BLaER1 treated with 17β-estradiol and CSF1 and Interleukin-3, amounts not matched to agents 10 nM and 100 nM (cell line): ENCODE measurements around the gene LORICRIN.

Source experiments
- H3K27ac ChIP-seq, 11 experiments: shearing (Covaris generic); formaldehyde crosslinking; 2 replicates each; pipeline ENCODE4 v1.8.1; 2022
- H3K27me3 ChIP-seq, 11 experiments: shearing (Covaris generic); formaldehyde crosslinking; 2 replicates each; pipeline ENCODE4 v1.8.1; 2022
- H3K36me3 ChIP-seq, 11 experiments: shearing (Covaris generic); formaldehyde crosslinking; 2 replicates each; pipeline ENCODE4 v1.8.1; 2022
- H3K4me1 ChIP-seq, 10 experiments: shearing (Covaris generic); formaldehyde crosslinking; 2 replicates each; pipeline ENCODE4 v1.8.1; 2022
- H3K4me2 ChIP-seq, 11 experiments: shearing (Covaris generic); formaldehyde crosslinking; 2 replicates each; pipeline ENCODE4 v1.8.1; 2022
- H3K4me3 ChIP-seq, 10 experiments: shearing (Covaris generic); formaldehyde crosslinking; 2 replicates each; pipeline ENCODE4 v1.8.1; 2022
- H3K9ac ChIP-seq, 11 experiments: shearing (Covaris generic); formaldehyde crosslinking; 2 replicates each; pipeline ENCODE4 v1.8.1; 2022
- H3K9me3 ChIP-seq, 11 experiments: shearing (Covaris generic); formaldehyde crosslinking; replicated peaks in 1 of 11; 2 replicates each; pipeline ENCODE4 v1.8.1; 2022
- H4K20me1 ChIP-seq, 11 experiments: shearing (Covaris generic); formaldehyde crosslinking; 2 replicates each; pipeline ENCODE4 v1.8.1; 2022
- Cebpa-rat ChIP-seq, 11 experiments: shearing (Covaris generic); IDR thresholded peaks; 2 replicates each; pipeline ENCODE4 v1.8.1; 2022

The LORICRIN gene

DNA sequence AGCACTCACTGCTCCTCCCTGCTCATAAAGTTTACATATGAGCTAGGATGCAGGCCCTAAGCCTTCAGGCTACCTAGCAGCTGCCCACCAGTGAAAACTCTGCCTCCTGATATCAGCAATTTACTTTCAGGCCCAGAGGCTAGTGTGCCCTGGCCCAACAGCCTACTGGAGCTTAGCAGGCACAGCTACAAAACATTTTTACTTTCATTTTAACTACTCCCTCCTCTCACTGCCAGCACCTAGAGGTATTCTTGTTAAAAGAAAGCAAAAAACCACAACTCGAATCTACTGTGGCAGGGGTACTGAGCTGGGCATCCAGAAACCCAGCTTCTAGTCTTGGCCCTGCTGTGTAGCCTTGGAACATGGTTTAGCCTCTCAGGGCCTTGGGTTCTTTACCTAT lies 5.8 kb upstream of the LORICRIN start:
- Histone ChIP-seq H3K27ac (no peak overlapping the region), H3K9ac (no peak overlapping the region), H3K36me3 (no peaks in the 10 kb centered on the region), H3K4me2 (peak overlapping the region in 8 of 11 experiments; percentile 5 to 82 (median 48); a peak in 15 of 22 replicates), H3K4me1 (peaks cover 19 to 49% (median 41%) of the 10 kb centered on the region in 10 experiments), H3K27me3 (peaks cover 0 to 3% (median 0%) of the 10 kb centered on the region in 11 experiments; a peak in 1 of 22 replicates), H4K20me1 (no peaks in the 10 kb centered on the region), H3K4me3 (no peak overlapping the region), H3K9me3 (no peaks in the 10 kb centered on the region)
- no peak for TF ChIP-seq Cebpa-rat (IDR thresholded peaks at IDR 0.05)

DNA sequence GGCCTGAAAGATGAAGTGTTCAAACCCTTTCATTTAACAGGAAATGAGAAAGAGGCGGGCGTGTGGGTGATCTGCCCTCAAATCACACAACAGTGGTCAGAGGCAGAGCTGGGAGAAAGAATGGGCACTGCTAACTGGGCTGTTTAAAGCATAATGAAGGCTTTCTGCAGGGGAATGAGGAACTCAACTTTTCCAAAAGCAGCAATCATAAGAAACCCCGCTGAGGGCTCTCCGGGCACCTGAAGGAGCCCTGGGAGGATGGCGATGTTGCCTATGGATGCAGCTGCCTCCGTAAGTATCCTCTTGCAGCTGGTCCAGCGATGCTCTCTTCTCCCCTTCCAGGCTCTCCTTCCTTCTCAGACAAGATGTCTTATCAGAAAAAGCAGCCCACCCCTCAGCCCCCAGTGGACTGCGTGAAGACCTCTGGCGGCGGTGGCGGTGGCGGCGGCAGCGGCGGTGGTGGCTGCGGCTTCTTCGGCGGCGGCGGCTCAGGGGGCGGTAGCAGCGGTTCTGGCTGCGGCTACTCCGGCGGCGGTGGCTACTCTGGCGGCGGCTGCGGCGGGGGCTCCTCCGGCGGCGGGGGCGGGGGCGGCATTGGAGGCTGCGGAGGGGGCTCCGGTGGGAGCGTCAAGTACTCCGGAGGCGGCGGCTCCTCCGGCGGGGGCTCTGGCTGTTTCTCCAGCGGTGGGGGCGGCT lies 1.2 kb downstream of the LORICRIN start:
- Histone ChIP-seq H3K9me3 (peaks cover 0 to 8% (median 0%) of the 10 kb centered on the region in 11 experiments; a peak in 2 of 22 replicates), H3K9ac (peak overlapping the region; percentile 46 to 72 (median 67); a peak in 20 of 22 replicates), H4K20me1 (peaks cover 0 to 25% (median 3%) of the 10 kb centered on the region in 11 experiments; a peak in 6 of 22 replicates), H3K4me2 (peak overlapping the region; percentile 90 to 100 (median 99)), H3K4me1 (peaks cover 31 to 43% (median 37%) of the 10 kb centered on the region in 10 experiments), H3K4me3 (peak overlapping the region; percentile 57 to 74 (median 64)), H3K36me3 (no peaks in the 10 kb centered on the region), H3K27ac (peak overlapping the region in 8 of 11 experiments; percentile 8 to 52 (median 39); a peak in 9 of 22 replicates), H3K27me3 (peaks cover 31 to 62% (median 55%) of the 10 kb centered on the region in 11 experiments)
- TF ChIP-seq Cebpa-rat (IDR thresholded peaks at IDR 0.05) = no peak

DNA sequence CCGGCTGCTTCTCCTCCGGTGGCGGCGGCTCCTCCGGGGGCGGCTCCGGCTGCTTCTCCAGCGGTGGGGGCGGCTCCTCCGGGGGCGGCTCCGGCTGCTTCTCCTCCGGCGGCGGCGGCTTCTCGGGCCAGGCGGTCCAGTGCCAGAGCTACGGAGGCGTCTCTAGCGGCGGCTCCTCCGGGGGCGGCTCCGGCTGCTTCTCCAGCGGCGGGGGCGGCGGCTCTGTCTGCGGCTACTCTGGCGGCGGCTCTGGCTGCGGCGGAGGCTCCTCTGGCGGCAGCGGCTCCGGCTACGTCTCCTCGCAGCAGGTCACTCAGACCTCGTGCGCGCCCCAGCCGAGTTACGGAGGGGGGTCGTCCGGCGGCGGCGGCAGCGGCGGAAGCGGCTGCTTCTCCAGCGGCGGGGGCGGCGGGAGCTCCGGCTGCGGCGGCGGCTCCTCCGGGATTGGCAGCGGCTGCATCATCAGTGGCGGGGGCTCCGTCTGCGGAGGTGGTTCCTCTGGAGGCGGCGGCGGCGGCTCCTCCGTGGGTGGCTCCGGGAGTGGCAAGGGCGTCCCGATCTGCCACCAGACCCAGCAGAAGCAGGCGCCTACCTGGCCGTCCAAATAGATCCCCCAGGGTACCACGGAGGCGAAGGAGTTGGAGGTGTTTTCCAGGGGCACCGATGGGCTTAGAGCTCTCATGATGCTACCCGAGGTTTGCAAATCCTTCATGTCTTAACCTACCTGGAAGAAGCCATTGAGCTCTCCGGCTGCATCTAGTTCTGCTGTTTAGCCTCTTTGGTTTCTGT lies 2.0 kb downstream of the LORICRIN start:
- H3K4me3 ChIP-seq = peak overlapping the region; percentile 57 to 74 (median 64)
- H3K27ac ChIP-seq = peak overlapping the region in 9 of 11 experiments; percentile 8 to 52 (median 38); a peak in 13 of 22 replicates
- peak overlapping the region; percentile 46 to 72 (median 67); a peak in 21 of 22 replicates for H3K9ac ChIP-seq
- H3K36me3 ChIP-seq = no peaks in the 10 kb centered on the region
- TF ChIP-seq Cebpa-rat (IDR thresholded peaks at IDR 0.05) = no peak
- H3K4me2 ChIP-seq = peak overlapping the region; percentile 90 to 100 (median 99)
- peaks cover 0 to 25% (median 3%) of the 10 kb centered on the region in 11 experiments; a peak in 6 of 22 replicates for H4K20me1 ChIP-seq
- peaks cover 31 to 62% (median 55%) of the 10 kb centered on the region in 11 experiments for H3K27me3 ChIP-seq
- H3K9me3 ChIP-seq = peaks cover 0 to 8% (median 0%) of the 10 kb centered on the region in 11 experiments; a peak in 2 of 22 replicates
- peaks cover 31 to 43% (median 37%) of the 10 kb centered on the region in 10 experiments for H3K4me1 ChIP-seq

DNA sequence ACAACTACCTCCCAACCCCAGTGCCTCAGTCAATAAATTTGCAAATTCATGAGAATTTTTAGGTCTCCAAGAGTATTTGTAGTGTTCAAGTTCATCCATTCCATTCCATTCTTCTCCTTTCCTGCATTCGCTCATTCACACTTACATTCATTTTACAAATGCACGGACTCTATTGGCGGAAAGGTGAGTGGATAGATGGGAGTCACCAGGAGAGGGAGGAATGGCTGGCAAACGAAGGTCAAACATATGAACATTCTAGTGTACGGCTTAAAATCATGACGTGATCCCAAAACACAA lies 2.5 kb downstream of the LORICRIN start:
- H3K36me3 ChIP-seq = no peaks in the 10 kb centered on the region
- peaks cover 0 to 25% (median 3%) of the 10 kb centered on the region in 11 experiments; a peak in 6 of 22 replicates for H4K20me1 ChIP-seq
- peak overlapping the region; percentile 57 to 74 (median 64) for H3K4me3 ChIP-seq
- peaks cover 31 to 43% (median 37%) of the 10 kb centered on the region in 10 experiments for H3K4me1 ChIP-seq
- peak overlapping the region; percentile 90 to 100 (median 99) for H3K4me2 ChIP-seq
- peak overlapping the region in 10 of 11 experiments; percentile 46 to 72 (median 67); a peak in 16 of 22 replicates for H3K9ac ChIP-seq
- H3K27me3 ChIP-seq = peaks cover 31 to 62% (median 55%) of the 10 kb centered on the region in 11 experiments
- peaks cover 0 to 8% (median 0%) of the 10 kb centered on the region in 11 experiments; a peak in 2 of 22 replicates for H3K9me3 ChIP-seq
- H3K27ac ChIP-seq = no peak overlapping the region
- TF ChIP-seq Cebpa-rat (IDR thresholded peaks at IDR 0.05) = no peak

DNA sequence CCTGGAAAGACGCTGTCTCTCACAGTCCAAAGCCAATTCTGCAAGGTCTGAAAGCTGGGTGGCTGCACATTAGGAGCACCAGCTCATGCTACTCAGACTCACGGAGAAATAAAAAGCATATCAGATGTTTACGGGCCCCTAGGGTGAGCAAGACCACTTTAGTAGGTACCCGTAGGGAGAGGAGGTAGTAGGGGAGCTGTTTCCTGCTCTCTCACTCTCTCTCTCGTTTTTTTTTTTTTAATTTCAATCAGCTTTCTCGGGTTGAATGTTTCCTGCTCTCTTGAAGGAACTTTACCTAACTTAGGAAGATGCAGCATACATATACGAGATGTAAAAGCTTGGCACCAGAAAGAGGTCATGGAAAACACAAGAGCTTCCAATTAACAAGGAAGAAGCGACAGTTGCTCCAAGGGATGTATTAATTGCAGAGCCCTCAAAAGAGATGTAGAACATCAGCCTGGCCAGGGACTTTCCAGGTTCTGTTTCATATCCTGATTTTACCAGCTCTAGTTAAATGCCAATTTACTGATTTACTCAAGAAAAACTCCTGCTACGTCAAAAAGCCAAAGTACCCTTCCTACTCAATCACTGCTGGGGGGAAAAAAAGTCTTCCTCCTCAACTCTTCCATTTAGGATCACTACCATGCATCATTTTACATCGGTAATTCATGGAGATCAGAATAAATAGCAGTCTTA lies 3.1 kb downstream of the LORICRIN start:
- Histone ChIP-seq H3K4me1 (peaks cover 31 to 43% (median 37%) of the 10 kb centered on the region in 10 experiments), H3K9me3 (peaks cover 0 to 8% (median 0%) of the 10 kb centered on the region in 11 experiments; a peak in 2 of 22 replicates), H4K20me1 (peaks cover 0 to 25% (median 3%) of the 10 kb centered on the region in 11 experiments; a peak in 6 of 22 replicates), H3K4me3 (peak overlapping the region in 8 of 10 experiments; percentile 57 to 74 (median 65); a peak in 16 of 20 replicates), H3K27ac (no peak overlapping the region), H3K36me3 (no peaks in the 10 kb centered on the region), H3K27me3 (peaks cover 31 to 62% (median 55%) of the 10 kb centered on the region in 11 experiments), H3K9ac (no peak overlapping the region; a peak in 1 of 22 replicates), H3K4me2 (peak overlapping the region; percentile 90 to 100 (median 99))
- TF ChIP-seq Cebpa-rat (IDR thresholded peaks at IDR 0.05) = no peak

DNA sequence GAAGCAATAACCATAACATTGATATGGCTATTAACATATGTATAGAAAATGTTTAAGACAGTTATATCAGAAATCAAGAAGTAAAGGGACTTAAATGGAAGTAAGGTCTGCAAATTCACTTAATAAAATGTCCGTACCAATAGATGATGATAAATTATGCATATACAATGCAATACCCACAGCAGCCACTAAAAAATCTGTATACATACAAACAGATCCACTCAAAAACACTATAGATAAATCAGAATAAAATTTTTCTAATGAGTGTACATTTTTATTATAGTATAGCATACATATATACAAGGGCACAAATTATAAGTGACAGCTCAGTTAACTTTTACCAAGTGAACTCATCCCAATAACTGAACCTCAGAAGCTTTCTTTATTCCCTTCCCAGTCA lies 6.0 kb downstream of the LORICRIN start:
- no peak overlapping the region for H3K9ac ChIP-seq
- no peak for TF ChIP-seq Cebpa-rat (IDR thresholded peaks at IDR 0.05)
- no peak overlapping the region for H3K4me3 ChIP-seq
- H3K4me1 ChIP-seq = peaks cover 27 to 34% (median 31%) of the 10 kb centered on the region in 10 experiments
- peaks cover 31 to 45% (median 40%) of the 10 kb centered on the region in 11 experiments for H3K27me3 ChIP-seq
- peaks cover 0 to 13% (median 3%) of the 10 kb centered on the region in 11 experiments; a peak in 5 of 22 replicates for H4K20me1 ChIP-seq
- peaks cover 0 to 8% (median 0%) of the 10 kb centered on the region in 11 experiments; a peak in 2 of 22 replicates for H3K9me3 ChIP-seq
- no peak overlapping the region for H3K27ac ChIP-seq
- H3K4me2 ChIP-seq = no peak overlapping the region
- no peaks in the 10 kb centered on the region for H3K36me3 ChIP-seq

DNA sequence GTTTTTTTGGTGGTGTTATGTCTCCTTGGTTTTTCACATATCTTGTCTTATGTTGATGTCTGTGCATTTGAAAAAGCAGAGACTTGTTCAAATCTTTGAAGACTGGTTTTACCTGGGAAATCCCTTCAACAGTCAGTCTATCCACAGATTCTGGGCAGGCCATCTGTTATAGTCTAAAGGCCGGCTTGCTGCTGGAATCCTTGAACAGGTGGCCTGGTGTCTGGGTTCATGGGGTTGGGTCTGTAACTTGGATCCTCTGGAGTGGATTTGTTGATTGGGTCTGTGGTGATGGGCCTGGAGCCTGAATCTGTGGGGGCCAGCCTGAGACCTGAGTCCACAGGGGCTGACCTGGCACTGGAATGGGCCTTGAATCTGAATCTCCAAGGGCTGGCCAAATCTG lies 12.2 kb downstream of the LORICRIN start:
- Histone ChIP-seq H3K27me3 (no peaks in the 10 kb centered on the region), H3K4me2 (no peak overlapping the region), H3K27ac (no peak overlapping the region), H3K9me3 (no peaks in the 10 kb centered on the region), H3K36me3 (no peaks in the 10 kb centered on the region), H3K9ac (no peak overlapping the region), H4K20me1 (no peaks in the 10 kb centered on the region), H3K4me1 (peaks cover 0 to 7% (median 0%) of the 10 kb centered on the region in 10 experiments; a peak in 2 of 20 replicates), H3K4me3 (no peak overlapping the region)
- TF ChIP-seq Cebpa-rat (IDR thresholded peaks at IDR 0.05) = no peak

DNA sequence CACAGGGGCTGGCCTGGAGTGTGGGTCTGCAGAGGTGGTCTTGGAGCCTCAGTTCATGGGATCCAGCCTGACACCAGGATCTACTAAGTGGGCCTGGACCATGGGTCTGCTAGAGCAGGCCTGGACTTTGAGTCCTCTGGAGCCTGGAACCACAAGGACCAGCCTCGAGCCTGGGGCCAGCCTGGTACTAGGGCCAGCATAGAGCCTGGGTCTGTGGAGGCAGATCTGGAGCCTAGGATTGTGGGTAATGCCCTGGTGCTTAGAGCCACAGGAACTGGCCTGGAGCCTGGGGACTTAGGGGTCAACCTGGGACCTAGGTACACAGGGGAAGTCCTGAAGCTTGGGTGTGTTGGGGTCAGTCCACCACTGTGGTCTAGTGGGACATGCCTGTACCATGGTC lies 12.7 kb downstream of the LORICRIN start:
- Histone ChIP-seq H3K27me3 (no peaks in the 10 kb centered on the region), H3K4me3 (no peak overlapping the region), H3K9me3 (no peaks in the 10 kb centered on the region), H3K4me2 (no peak overlapping the region), H3K27ac (no peak overlapping the region), H4K20me1 (no peaks in the 10 kb centered on the region), H3K36me3 (no peaks in the 10 kb centered on the region), H3K9ac (no peak overlapping the region), H3K4me1 (peaks cover 0 to 7% (median 0%) of the 10 kb centered on the region in 10 experiments; a peak in 2 of 20 replicates)
- TF ChIP-seq Cebpa-rat (IDR thresholded peaks at IDR 0.05) = no peak
